Suprapubic skin (tissue), 4 donors: ENCODE results near the gene SBNO2. TPM values are rescaled to one million over a fixed set of nuclear protein-coding genes. Genes with fewer than 3 reads are reported as not detected.

Experiments
- DNase-seq, 2 donors: peaks; one replicate each; pipeline ENCODE4 v3.0.0-alpha.2; 2019; ENCODE audit warnings: low spot score in 2 of 2
- H3K27ac ChIP-seq: fragments of 200-600 bp; sonication (generic); one replicate; pipeline ENCODE4 v1.5.1; 2019
- H3K27me3 ChIP-seq: fragments of 200-600 bp; sonication (generic); one replicate; pipeline ENCODE4 v1.5.1; 2019
- H3K36me3 ChIP-seq: fragments of 200-600 bp; sonication (generic); one replicate; pipeline ENCODE4 v1.5.1; 2019
- H3K4me1 ChIP-seq: fragments of 200-600 bp; sonication (generic); one replicate; pipeline ENCODE4 v1.5.1; 2019
- H3K4me3 ChIP-seq: fragments of 200-600 bp; sonication (generic); one replicate; pipeline ENCODE4 v1.5.1; 2019; ENCODE audit warnings: mild to moderate bottlenecking
- H3K9me3 ChIP-seq: fragments of 200-600 bp; sonication (generic); one replicate; pipeline ENCODE4 v1.5.1; 2019
- CTCF ChIP-seq, 2 donors: fragments of 200-600 bp in 1 of 2; fragments of 450-650 bp in 1 of 2; sonication (generic) in 1 of 2; IDR thresholded peaks; one replicate each; pipeline ENCODE4 v1.5.1; 2016 to 2019; ENCODE audit warnings: antibody characterized with exemption in 2 of 2, mild to moderate bottlenecking in 1 of 2, moderate library complexity in 1 of 2
- EP300 ChIP-seq: sonication (generic); formaldehyde crosslinking; IDR thresholded peaks from one replicate; pipeline ENCODE4 v1.6.1; 2017; ENCODE audit warnings: antibody characterized with exemption
- POLR2A ChIP-seq, 2 donors: fragments of 450-650 bp; IDR thresholded peaks; one replicate each; pipeline ENCODE4 v1.6.1; 2017; ENCODE audit warnings: antibody characterized with exemption in 2 of 2, mild to moderate bottlenecking in 2 of 2, moderate library complexity in 2 of 2
- POLR2AphosphoS5 ChIP-seq, 3 donors: sonication (generic); formaldehyde crosslinking; IDR thresholded peaks; one replicate each; pipeline ENCODE4 v1.6.1; 2017; ENCODE audit warnings: antibody characterized with exemption in 3 of 3
- WGBS: methylation state at CpG from one replicate; pipeline ENCODE4 v1.1.5; 2018; 5-methylcytosine and 5-hydroxymethylcytosine counted together
- total RNA-seq, 4 donors: library from RNA; depleted of rRNA; stranded (reverse); fragments of >200 nt; gene quantifications; one replicate each; pipeline ENCODE4 v1.1.0, GENCODE V29; 2016

The SBNO2 gene
- total RNA-seq, 4 donors from 2014 or later: 36.7 to 58.9 (median 45.5) TPM

DNA sequence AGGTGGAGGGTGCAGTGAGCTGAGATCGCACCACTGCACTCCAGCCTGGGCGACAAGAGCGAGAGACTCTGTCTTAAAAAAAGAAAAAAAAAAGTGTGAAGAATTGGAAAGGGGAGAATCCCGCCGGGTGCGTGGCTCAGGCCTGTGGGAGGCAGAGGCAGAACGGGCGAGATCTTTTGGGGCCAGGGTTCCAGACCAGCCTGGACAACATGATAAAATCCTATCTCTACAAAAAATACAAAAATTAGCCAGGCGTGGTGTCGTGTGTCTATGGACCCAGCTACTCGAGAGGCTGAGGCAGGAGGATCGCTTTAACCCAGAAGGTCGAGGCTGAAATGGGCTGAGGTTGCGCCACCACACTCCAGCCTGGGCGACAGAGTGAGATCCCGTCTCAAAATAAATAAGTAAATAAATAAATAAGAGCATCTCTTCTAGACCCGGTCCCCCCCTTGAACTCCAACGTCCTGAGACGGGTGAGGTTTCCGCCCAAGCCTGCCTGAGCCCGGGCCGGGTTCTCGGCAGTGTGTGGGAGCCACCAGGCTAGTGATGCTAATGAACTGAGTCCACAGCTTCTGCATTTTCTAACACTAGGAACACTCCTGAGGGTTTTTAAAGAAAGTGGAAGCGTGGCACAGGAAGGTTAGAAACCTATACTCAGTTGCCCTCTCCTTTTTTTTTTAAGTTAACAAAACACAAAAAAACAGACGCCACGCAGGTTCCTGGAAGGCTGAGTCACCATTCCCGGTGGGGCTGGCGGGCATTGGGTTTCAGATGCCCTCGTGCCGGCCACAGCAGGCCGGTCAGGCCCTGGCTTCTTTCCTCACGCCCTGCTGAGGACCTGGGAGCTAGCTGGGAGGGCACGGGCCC, 48.2 kb downstream of the SBNO2 start:
- peaks cover 72% of the 10 kb centered on the region for H3K36me3 ChIP-seq

DNA sequence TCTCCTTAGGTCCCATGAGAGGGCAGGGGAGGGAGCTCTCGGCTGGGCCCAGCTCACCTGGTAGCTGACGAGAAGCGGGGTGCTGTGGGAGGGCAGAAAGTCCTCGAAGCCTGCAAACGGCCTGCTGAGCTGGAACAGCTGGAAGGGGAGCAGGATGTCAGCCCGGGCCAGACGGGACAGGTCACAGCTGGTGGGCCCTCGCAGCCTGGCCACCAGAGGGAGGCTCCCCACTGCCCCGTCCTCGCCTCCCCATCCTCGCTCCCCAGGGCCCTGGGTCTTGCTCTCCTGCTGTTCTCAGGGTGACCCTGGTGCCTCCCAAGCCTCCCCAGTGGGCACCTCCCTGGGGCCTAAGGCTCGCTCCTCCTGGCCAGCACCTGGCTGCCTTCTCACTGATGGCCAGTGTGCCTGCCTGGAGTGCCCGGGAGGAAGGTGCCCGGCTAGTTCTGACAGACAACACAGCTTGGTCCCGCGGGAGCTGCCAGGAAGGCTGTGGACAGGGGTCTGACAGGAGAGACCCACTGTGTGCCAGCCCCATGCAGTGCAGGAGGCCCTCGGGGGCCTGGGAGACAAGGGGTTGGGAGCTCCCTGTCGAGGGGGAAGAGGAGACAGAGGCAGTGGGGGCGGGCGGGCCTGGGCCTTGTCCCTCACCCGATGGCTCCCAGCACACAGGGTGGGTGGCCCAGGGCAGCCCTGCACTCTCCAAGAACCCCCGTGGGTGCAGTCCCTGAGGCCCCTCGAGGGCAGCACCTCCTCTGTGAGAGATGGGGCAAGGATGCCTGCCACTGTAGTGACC, 50.0 kb downstream of the SBNO2 start:
- Histone ChIP-seq H3K9me3 (no peaks in the 10 kb centered on the region), H3K4me3 (no peak overlapping the region), H3K27ac (no peak overlapping the region), H3K27me3 (no peaks in the 10 kb centered on the region), H3K4me1 (peaks cover 28% of the 10 kb centered on the region), H3K36me3 (peaks cover 89% of the 10 kb centered on the region)
- 90% methylated on average over 2 of the region's 23 CpGs for WGBS
- TF ChIP-seq POLR2AphosphoS5 (IDR thresholded peaks at IDR 0.05): no peak
- no peak for TF ChIP-seq EP300
- no peak for TF ChIP-seq CTCF (IDR thresholded peaks at IDR 0.05)
- no peak for TF ChIP-seq POLR2A (IDR thresholded peaks at IDR 0.05)
- no peak for DNase-seq

More for the DNA sequence above, 48.2 kb downstream of the SBNO2 start:
- Histone ChIP-seq H3K4me1 (peaks cover 45% of the 10 kb centered on the region), H3K27ac (no peak overlapping the region), H3K27me3 (no peaks in the 10 kb centered on the region), H3K9me3 (no peaks in the 10 kb centered on the region), H3K4me3 (no peak overlapping the region)
- TF ChIP-seq POLR2A (IDR thresholded peaks at IDR 0.05) (no peak), POLR2AphosphoS5 (IDR thresholded peaks at IDR 0.05) (no peak), EP300 (no peak), CTCF (IDR thresholded peaks at IDR 0.05) (no peak)
- no peak for DNase-seq
- 92% methylated on average over 27 of the region's 33 CpGs for WGBS

- Histone ChIP-seq H3K27ac (no peak overlapping the region), H3K4me1 (peaks cover 21% of the 10 kb centered on the region), H3K9me3 (no peaks in the 10 kb centered on the region), H3K4me3 (no peak overlapping the region), H3K36me3 (peaks cover 95% of the 10 kb centered on the region), H3K27me3 (no peaks in the 10 kb centered on the region)
- TF ChIP-seq EP300: no peak
- DNase-seq: no peak
- WGBS: 97% methylated on average over 16 of the region's 20 CpGs
These were observed 50.7 kb downstream of the SBNO2 start for GRCh38 chr19:1123381-1123780.

DNA sequence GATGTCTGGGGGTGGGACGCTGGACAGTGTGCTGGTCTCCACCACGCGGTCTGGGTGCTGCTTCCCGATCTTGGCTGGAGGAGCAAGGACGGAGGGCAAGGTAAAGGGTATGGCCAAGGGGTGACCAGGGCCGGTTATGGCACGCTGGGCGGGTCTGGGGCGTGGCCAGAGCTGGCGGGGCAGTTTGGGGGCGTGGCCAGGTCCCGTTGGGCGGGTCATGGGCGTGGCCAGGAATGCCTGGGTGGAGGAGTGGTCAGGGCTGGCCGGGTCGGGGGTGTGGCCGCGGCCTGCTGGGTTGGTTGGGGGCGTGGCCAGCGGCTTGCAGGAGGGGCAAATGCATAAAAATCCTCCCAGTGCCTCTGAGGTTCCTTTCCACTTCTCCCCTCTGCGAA, 51.1 kb downstream of the SBNO2 start:
- 51% methylated on average over 21 of the region's 21 CpGs for WGBS
- DNase-seq: no peak
- Histone ChIP-seq H3K27me3 (no peaks in the 10 kb centered on the region), H3K27ac (no peak overlapping the region), H3K36me3 (peaks cover 97% of the 10 kb centered on the region), H3K4me1 (peaks cover 18% of the 10 kb centered on the region), H3K4me3 (no peak overlapping the region), H3K9me3 (no peaks in the 10 kb centered on the region)
- no peak for TF ChIP-seq CTCF (IDR thresholded peaks at IDR 0.05)
- no peak for TF ChIP-seq POLR2A (IDR thresholded peaks at IDR 0.05)
- TF ChIP-seq POLR2AphosphoS5 (IDR thresholded peaks at IDR 0.05): no peak
- TF ChIP-seq EP300: no peak

GRCh38 chr19:1122021-1122971, 51.8 kb downstream of the SBNO2 start:
- H3K4me3 ChIP-seq: no peak overlapping the region
- H3K9me3 ChIP-seq: no peaks in the 10 kb centered on the region
- no peak for TF ChIP-seq CTCF (IDR thresholded peaks at IDR 0.05)
- TF ChIP-seq EP300: no peak
- TF ChIP-seq POLR2AphosphoS5 (IDR thresholded peaks at IDR 0.05): no peak
- TF ChIP-seq POLR2A (IDR thresholded peaks at IDR 0.05): no peak
- peaks cover 21% of the 10 kb centered on the region for H3K4me1 ChIP-seq
- no peak for DNase-seq
- WGBS: 96% methylated on average over 54 of the region's 63 CpGs
- H3K27me3 ChIP-seq: no peaks in the 10 kb centered on the region
- H3K36me3 ChIP-seq: peaks cover 97% of the 10 kb centered on the region
- no peak overlapping the region for H3K27ac ChIP-seq
